Epithelial cell of prostate (primary cell): ENCODE results near the gene PSORS1C1.
A peak's percentile ranks its signal among the peaks of the same experiment; 100 is the strongest.
"Not testable (repeated sequence)": the region's sequence is repeated elsewhere in the genome, so short reads cannot be mapped to it uniquely, and the experiment has no call there.

Experiments used
- DNase-seq: peaks from one replicate; pipeline ENCODE4 v3.0.0-alpha.2; 2011; ENCODE audit warnings: low read depth, low spot score
- H3K27ac ChIP-seq: fragments of 450-650 bp; 2 replicates; pipeline ENCODE4 v1.5.1; 2017; ENCODE audit warnings: mild to moderate bottlenecking

The PSORS1C1 gene

GRCh38 chr6:31156641-31157040 lies 42.0 kb downstream of the PSORS1C1 start:
- H3K27ac ChIP-seq, result no peak overlapping the region

GRCh38 chr6:31157513-31158139 lies 43.0 kb downstream of the PSORS1C1 start, which contains the start of gene CCHCR1:
Gene CCHCR1 (minus strand): TSS chr6:31157802. CDS start chr6:31157600, 202 bp downstream.
- no peak for DNase-seq
- peak within 1 kb of the TSS; percentile 22 for H3K27ac ChIP-seq

More at GRCh38 chr6:31156641-31157040, 42.0 kb downstream of the PSORS1C1 start:
- no peak for DNase-seq

- peak; percentile 90 for DNase-seq
- H3K27ac ChIP-seq, result peak within 1 kb of the TSS; percentile 22
Observed at GRCh38 chr6:31158140-31158862, 43.7 kb downstream of the PSORS1C1 start, which contains the start of gene TCF19. Gene TCF19 (plus strand): TSS chr6:31158589. CDS start chr6:31159470, 881 bp downstream.

- H3K27ac ChIP-seq, result peak overlapping the region; percentile 13
Observed at GRCh38 chr6:31158863-31159855, 44.6 kb downstream of the PSORS1C1 start.

GRCh38 chr6:31161216-31162126 lies 46.9 kb downstream of the PSORS1C1 start:
- no peak for DNase-seq
- H3K27ac ChIP-seq, result no peak overlapping the region

More at GRCh38 chr6:31158863-31159855, 44.6 kb downstream of the PSORS1C1 start:
- DNase-seq, result no peak

- DNase-seq, result no peak
- H3K27ac ChIP-seq, result no peak overlapping the region
Observed at GRCh38 chr6:31162463-31163165, 48.0 kb downstream of the PSORS1C1 start.

- H3K27ac ChIP-seq, result no peak overlapping the region
- DNase-seq, result no peak
Observed at GRCh38 chr6:31163922-31164321, 49.3 kb downstream of the PSORS1C1 start.

- not testable (repeated sequence) for DNase-seq, H3K27ac ChIP-seq
Observed at GRCh38 chr6:31164475-31165063, 50.0 kb downstream of the PSORS1C1 start.

- DNase-seq, result not testable (repeated sequence)
Observed at GRCh38 chr6:31165064-31165832, 50.6 kb downstream of the PSORS1C1 start.

GRCh38 chr6:31165986-31166385 lies 51.4 kb downstream of the PSORS1C1 start:
- DNase-seq, result no peak
- H3K27ac ChIP-seq, result no peak overlapping the region

More at GRCh38 chr6:31165064-31165832, 50.6 kb downstream of the PSORS1C1 start:
- H3K27ac ChIP-seq, result not testable (repeated sequence)

GRCh38 chr6:31168606-31169005 lies 54.0 kb downstream of the PSORS1C1 start:
- DNase-seq, result no peak
- H3K27ac ChIP-seq, result no peak overlapping the region

GRCh38 chr6:31169123-31169857 lies 54.7 kb downstream of the PSORS1C1 start:
- no peak overlapping the region for H3K27ac ChIP-seq
- DNase-seq, result no peak

- not testable (repeated sequence) for DNase-seq, H3K27ac ChIP-seq
Observed at GRCh38 chr6:31169858-31170599, 55.4 kb downstream of the PSORS1C1 start.

- no peak for DNase-seq
- no peak within 1 kb of the TSS for H3K27ac ChIP-seq
Observed at GRCh38 chr6:31170600-31170881, 55.9 kb downstream of the PSORS1C1 start, which contains the start of gene POU5F1. Gene POU5F1 (minus strand): TSS chr6:31170682. CDS start chr6:31170620, 62 bp downstream.

GRCh38 chr6:31170987-31171671 lies 56.5 kb downstream of the PSORS1C1 start:
- no peak overlapping the region for H3K27ac ChIP-seq
- no peak for DNase-seq
